Measurements from ENCODE around the gene RCE1. TPM values are rescaled to one million over a fixed set of nuclear protein-coding genes. Genes with fewer than 3 reads are reported as not detected.

Gene RCE1
- total RNA-seq, 1 experiment from 2014 or later: 41.9 TPM

DNA sequence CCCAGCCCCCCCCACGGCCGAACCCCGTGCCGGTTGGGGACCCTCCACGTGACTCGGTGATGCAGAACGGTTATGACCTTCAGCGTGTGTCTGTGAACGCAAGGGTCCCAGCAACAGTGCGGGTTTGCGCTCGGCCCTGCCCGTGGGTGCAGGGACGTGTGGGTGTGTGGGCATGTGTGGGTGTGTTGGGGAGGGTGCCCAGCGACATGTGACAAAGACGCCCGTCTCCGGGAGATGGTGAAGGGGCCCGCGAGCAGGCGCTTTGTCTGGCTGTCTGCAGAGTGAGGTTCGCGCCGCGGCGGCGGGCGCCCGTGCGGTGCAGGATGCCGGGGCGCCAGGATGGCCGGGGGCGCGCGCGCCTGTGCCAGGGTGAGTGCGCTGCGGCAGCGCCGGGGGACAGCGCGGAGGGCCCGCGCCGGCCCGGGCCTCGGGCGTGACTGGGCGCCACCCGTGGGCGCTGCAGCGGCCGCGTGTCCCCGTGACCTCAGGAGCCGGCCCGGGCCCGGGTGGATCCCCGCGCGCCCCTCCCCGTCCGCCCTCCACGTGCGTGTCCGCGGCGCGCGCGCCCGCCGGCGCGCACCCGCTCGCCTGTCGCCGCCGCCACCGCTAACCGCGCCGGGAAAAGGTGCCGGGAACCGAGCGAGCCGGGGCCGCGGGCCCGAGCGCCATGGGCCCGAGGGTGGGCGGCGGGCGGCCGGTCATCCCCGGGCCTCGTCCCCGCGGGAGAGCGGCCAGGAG, 13.4 kb downstream of the RCE1 start, which contains the start of gene LRFN4:
TSS of gene LRFN4 (plus strand) at position 569 of the 738 bp plus-strand sequence. CDS start 681 bp downstream, outside the sequence.
- no peak for DNase-seq (ENCODE audit: low read depth)

DNA sequence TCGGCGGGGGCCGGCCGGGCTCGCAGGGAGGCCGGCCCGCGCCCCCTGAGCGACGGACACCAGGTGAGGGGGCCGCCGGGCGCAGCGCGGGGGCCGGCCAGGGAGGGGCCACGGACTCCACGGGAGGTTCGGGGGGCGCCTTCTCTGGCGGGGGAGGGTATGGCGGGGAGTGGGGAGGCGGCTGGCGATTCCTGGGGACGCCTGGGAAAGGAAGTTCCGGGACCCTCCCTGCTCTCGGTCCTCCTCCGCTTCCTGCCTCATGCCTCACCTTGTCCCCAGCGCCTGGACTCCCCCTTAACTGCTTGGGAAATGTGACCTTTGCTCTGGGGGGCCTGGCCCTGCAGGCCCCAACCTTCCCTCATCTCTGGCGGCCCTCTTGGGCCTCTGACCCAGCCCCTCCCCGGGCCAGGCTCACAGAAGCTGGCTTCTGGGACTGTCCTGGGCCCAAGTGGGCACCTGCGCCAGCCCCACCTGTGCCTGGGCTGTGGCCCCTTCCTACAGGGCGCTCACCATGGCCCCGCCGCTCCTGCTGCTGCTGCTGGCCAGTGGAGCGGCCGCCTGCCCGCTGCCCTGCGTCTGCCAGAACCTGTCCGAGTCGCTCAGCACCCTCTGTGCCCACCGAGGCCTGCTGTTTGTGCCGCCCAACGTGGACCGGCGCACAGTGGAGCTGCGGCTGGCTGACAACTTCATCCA, 14.1 kb downstream of the RCE1 start:
- no peak for DNase-seq (ENCODE audit: low read depth)

DNA sequence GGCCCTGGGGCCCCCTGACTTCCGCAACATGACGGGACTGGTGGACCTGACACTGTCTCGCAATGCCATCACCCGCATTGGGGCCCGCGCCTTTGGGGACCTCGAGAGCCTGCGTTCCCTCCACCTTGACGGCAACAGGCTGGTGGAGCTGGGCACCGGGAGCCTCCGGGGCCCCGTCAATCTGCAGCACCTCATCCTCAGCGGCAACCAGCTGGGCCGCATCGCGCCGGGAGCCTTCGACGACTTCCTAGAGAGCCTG, 14.6 kb downstream of the RCE1 start:
- DNase-seq (ENCODE audit: low read depth): no peak

DNA sequence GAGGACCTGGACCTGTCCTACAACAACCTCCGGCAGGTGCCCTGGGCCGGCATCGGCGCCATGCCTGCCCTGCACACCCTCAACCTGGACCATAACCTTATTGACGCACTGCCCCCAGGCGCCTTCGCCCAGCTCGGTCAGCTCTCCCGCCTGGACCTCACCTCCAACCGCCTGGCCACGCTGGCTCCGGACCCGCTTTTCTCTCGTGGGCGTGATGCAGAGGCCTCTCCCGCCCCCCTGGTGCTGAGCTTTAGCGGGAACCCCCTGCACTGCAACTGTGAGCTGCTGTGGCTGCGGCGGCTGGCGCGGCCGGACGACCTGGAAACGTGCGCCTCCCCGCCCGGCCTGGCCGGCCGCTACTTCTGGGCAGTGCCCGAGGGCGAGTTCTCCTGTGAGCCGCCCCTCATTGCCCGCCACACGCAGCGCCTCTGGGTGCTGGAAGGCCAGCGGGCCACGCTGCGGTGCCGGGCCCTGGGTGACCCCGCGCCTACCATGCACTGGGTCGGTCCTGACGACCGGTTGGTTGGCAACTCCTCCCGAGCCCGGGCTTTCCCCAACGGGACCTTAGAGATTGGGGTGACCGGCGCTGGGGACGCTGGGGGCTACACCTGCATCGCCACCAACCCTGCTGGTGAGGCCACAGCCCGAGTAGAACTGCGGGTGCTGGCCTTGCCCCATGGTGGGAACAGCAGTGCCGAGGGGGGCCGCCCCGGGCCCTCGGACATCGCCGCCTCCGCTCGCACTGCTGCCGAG, 15.1 kb downstream of the RCE1 start:
- no peak for DNase-seq (ENCODE audit: low read depth)

DNA sequence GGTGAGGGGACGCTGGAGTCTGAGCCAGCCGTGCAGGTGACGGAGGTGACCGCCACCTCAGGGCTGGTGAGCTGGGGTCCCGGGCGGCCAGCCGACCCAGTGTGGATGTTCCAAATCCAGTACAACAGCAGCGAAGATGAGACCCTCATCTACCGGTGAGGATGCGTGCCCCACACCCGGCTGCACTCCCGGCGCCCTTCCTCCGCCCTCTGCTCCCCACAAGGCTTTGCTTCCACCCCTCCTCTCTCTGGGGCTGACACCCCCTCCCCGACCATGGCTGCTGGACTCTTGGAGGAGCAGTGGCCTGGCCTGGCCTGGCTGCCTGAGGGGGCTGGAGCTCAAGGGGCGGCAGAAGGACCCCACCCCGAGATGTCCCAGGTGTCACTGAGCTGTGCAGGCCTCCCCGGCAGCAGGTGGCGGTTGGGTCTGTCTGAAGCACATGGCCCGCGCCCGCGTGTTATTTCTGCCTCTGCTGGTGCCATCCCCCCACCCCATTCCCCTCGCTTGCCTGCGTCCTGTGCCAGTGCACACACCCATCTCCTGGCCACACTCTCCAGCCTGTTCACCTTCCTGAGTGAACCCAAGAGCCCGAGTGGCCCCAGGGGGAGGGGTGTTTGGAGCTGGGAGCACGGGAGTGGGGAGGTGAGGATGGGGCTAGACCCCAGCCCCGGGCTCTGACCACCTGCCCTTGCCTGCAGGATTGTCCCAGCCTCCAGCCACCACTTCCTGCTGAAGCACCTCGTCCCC, 15.9 kb downstream of the RCE1 start:
- DNase-seq (ENCODE audit: low read depth): no peak

DNA sequence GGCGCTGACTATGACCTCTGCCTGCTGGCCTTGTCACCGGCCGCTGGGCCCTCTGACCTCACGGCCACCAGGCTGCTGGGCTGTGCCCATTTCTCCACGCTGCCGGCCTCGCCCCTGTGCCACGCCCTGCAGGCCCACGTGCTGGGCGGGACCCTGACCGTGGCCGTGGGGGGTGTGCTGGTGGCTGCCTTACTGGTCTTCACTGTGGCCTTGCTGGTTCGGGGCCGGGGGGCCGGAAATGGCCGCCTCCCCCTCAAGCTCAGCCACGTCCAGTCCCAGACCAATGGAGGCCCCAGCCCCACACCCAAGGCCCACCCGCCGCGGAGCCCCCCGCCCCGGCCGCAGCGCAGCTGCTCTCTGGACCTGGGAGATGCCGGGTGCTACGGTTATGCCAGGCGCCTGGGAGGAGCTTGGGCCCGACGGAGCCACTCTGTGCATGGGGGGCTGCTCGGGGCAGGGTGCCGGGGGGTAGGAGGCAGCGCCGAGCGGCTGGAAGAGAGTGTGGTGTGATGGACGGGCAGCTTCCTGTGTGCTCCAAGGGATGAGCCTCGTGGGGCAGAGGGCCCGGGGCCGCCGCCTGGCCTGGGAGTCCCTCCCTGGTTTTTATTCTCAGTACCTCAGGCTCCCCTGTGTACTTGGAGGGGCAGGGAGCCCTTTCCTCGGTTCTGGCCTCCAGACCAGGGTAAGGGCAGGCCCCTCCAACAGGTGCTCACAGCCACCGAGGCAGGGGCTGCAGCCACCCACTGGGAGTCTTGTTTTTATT, 16.6 kb downstream of the RCE1 start:
- DNase-seq (ENCODE audit: low read depth): no peak

DNA sequence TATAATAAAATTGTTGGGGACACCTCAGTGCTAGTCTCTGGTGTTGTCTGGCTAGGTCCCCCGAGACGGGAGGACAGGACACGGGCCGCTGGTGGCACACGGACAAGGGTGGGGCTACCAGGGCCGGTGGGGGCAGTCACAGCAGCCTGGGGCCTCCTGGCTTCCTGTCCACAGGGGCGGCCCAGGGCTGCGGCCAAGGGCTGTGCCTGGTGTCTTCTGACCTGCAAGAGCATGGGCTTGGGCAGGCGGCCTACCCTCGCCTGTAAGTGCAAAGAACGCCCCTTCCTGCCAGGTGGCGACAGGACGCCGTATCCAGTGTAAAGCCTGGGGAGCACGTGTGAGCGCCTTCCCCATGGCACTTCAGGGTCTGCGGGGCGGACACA, 17.2 kb downstream of the RCE1 start:
- no peak for DNase-seq (ENCODE audit: low read depth)

DNA sequence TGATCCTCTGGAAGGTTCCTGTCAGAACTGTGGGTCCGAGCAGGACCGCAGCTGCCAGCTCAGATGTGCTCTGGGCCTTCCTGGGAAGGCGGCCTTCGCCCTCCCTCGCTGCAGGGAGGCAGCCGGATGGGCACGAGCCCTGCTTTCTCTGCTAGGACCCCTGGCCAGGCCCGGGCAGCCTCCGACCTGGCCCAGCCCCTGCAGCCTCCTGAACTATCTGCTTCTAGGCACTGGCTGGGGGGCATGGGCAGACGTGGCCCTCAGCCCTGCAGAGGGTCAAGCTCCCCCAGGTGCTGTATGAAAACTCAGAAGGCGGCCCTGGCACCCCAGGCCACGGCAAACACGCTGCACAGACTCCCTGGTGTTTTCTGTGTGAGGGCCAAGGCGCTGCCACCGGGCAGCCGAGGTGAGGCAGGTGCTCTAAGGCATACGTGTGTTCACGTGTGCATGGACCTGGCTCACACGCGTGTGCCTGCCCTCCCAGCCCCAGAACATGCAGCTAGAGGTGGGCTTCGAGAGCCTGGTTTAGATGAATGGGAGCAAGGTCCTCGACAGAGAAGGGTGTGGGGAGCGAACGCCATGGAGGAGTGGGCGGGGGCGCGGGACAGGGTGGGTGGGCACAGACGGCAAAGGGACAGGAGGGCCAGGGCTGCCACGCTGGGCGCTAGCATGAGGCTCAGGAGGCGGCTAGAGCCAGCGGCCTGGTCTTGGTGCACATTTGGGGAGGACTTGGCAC, 18.0 kb downstream of the RCE1 start:
- no peak for DNase-seq (ENCODE audit: low read depth)

DNA sequence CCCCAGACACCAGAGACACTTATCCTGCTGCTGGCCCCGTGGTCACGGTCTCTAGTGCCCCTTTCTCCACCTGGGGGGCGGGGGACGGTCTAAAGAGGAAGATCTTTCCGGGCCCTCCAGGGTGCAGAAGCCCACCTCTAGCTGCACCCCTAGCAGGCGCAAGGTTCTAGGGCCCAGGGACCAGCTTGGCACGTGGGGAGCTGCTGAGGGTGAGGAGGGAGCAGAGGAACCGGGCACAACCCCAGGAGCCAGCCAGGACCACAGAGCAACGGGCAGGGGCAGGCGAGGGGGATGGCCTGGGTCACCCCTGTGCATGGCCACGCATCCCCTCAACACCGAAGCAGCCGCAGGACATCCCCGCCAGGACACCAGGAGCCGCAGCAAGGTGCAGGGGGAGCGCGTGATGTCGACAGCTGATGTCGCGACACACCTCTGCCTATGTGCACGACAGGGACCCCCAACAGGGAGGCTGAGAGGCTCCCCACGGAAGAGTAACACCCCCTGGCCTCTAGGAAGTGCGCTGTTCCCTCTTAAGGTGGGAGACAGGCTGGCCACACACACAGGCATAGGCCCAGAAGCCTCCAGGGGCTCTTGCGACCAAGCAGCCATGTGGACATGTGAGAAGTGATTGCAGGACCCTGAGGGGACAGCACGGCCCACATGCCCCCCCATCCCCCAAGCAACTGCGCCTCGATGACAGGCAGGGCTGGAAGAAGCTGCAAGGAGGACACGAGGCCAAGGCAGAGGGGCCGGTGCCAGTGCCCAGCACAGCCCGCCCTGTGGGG, 18.7 kb downstream of the RCE1 start:
- DNase-seq (ENCODE audit: low read depth): no peak

DNA sequence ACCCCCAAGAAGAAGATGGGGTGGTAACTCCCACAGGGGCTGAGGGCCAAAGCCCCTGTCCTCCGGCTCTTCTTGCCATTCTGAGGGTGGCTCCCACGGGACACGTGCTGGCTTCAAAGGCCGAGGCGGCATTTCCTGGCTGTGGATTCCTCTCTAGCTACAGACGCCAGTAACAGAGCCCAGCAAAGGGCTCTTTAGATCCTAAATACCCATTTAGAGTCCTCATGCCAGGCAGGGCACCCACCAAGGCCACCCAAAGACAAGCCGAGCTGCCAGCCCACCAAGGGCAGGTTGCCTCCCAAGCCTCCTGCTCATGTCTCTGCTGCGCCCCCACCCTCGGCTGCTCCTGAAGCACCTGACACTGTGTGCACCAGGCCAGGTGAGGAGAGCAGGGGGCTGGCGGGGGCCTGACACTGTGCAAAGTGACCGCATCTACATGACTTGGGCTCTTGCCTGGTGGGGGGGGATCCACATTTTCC, 19.4 kb downstream of the RCE1 start:
- DNase-seq (ENCODE audit: low read depth): no peak

DNA sequence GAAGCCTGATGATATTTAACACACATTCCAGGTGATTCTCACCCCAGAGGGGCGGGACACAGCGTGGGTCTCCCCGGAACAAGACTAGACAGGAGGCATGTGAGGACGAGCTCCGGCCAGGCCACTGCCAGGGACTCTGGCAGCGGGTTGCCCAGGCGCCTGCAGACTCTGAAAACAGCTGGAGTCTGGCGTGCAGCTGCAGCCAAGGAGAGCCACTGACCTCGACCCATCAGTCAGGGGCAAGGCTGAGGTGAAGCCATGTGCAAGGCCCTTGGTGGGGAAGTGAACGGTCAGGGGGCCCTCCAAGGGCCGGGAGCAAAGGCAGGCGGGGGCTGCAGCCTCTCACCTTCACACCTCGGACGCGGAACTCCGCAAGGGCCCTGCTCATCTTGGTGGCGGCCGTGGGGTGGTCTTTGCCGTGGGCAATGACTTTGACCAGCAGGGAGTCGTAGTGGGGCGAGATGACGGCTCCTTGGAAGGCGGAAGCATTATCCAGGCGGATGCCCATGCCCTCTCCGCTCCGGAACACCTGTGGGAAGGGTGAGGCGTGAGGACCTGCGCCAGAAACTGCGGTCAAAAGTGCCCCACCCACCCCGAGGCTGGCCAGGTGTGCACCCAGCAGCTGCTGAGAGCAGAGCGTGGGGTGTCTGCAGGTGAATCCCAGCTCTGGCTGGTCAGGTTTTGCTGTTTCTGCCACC, 20.3 kb downstream of the RCE1 start:
- DNase-seq (ENCODE audit: low read depth): no peak

DNA sequence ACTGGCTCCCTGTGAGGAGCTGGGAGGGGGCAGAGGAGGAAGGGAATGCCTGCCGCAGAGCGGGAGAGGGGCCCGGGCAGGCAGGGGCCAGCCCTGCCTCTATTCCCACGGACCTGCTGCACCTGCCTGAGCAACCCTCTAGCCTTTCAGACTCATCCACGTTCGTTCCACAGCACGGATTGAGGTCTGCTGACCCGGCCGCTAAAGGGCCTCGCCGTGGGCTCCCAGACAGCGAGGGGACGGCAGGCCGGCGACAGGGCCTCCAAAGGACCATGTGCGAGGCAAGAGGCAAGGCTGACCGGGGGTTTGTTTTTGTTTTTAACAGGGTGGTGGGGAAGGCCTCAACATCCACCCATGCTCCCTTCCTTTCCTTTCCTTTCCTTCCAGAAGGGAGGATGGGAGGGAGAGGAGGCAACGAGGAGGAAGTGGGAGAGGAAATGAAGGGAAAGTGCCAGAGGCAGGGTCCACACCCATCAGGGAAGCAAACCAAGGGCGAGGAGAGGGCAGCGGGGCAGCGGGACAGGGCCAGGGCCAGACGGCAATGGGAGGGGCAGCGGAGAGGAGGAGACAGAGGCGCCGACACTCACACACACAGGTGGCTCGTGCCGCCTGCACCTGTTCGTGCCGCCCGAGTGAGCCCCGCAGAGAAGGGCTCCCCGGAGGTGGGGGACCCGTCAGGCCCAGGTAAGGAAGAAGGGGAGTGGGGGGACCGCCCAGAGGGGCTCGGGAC, 21.1 kb downstream of the RCE1 start:
- DNase-seq (ENCODE audit: low read depth): no peak

DNA sequence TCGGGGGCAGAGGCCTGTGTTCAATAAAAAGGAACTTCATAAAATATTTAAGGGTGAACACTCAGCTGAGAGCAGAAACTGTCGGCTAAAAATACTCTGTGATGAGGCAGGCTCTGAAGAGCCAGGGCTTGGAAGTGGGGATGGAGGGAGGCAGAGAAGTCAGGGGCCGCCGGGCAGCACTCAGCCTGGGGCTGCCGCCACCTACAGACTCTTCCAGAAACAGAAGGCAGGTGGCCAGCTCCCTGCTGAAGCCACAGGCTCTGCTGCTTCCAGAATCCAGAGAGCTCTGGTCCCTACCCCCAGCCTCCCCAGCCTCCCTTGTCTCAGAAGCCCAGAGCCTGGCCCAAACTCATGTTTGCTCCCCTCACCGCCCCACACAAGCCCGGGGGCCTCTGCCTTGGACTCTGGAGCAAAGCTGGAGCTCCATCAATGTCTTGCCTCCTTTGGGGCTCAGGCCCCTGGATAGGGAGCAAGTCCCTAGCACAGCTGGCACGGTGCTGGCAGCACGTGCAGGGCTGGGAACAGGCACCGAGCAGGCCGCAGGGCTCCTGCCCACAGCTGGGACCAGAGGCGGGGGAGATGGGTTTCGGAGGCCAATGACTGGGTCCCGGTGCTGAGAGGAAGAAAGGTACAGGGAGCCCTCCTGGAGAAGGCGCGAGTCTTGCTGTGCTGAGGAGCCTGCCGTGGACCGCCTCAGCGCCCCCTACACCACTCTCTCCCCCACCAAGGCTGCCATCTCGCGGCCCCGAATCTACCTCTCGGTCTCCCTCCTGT, 21.9 kb downstream of the RCE1 start:
- DNase-seq (ENCODE audit: low read depth): no peak

DNA sequence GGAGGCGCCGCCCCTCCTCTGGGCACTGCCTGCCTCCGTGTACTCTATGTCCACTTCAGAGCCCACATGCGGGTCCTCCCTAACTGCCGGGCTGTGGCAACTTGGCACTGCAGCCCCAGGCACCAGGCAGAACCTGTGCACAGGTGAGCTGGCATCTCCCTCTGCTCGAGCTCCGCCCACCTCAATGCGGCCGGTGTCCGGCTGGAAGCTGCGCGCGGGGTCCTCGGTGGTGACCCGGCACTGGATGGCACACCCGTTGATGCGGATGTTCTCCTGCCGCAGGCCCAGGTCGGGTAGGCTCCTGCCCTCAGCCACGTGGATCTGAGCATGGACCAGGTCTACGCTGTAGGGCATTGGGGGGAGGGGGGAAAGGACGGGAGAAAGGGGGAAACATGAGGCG, 22.8 kb downstream of the RCE1 start:
- no peak for DNase-seq (ENCODE audit: low read depth)

DNA sequence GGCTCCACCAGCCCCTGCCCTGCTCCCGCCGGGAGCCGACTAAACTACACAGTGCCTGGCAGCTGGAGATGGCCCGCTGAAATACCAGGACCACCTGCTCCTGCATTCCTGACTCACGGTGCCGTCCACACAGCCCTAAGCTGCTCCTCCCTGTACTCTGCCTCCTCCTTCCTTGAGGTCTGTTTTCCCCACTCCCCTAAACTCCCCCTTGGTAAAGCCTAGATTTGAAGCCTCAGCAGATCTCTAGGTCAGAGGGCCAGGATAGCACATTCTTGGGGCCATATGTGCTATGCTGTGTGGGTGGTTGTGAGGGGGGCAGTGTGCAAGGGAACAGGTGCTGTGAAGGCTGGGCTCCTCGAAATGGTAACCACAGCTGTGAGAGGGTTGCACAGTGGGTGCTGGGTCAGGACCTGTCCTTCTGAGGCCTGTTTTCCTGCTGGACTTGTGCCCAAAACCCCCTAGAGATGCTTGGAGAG, 23.3 kb downstream of the RCE1 start:
- DNase-seq (ENCODE audit: low read depth): no peak

DNA sequence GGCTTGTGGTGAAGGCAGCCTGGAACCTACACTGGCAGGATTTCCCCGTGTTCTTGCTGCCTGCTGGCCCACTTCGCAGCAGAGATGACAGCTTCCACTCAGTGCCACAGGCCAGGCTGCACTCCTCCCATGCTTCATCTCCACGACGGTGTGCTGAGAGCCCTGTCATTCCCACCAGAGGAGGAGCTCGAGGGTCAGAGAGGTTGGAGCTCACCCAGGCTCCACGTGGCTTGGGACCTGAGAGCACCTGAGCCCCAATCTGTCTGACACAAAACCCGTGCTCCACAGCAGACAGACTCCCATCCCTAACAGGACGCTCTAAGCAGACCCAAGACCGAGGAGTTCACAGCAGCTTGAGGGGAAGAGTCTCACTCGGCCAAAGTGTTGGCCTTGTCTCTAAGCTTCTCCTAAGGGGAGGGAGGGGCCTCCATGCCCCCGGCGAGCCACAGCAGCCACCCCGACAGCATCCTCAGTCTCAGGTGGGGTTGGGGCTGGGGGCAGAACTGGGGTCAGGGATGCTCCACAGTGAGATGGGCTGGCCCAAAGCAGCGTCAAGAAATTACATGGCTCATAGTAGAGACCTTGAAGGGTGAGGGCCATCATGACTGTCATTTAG, 24.3 kb downstream of the RCE1 start:
- DNase-seq (ENCODE audit: low read depth): no peak

Data from HT1080 (cell line).